ENCODE data around the gene KCNK6. TPM values are rescaled to one million over a fixed set of nuclear protein-coding genes. Genes with fewer than 3 reads are reported as not detected.

The KCNK6 gene
- total and polyA plus RNA-seq, 4 donors: 3.0 to 10.8 (median 8.5) TPM

DNA sequence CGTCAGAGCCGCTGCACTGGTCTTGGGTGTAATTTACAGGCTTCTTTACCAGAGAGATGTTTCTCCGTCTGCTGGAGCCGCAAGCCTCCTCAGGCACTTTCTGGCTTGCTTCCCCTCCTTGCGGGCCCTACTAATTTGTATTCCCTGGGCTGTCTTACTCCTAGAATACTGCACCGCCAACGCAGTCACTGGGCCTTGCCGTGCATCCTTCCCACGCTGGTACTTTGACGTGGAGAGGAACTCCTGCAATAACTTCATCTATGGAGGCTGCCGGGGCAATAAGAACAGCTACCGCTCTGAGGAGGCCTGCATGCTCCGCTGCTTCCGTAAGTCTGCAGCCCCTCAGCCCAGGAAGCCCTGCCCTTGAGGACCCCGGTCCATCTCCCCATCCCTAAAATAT, 29.7 kb upstream of the KCNK6 start:
- TF ChIP-seq, protein P1, sequence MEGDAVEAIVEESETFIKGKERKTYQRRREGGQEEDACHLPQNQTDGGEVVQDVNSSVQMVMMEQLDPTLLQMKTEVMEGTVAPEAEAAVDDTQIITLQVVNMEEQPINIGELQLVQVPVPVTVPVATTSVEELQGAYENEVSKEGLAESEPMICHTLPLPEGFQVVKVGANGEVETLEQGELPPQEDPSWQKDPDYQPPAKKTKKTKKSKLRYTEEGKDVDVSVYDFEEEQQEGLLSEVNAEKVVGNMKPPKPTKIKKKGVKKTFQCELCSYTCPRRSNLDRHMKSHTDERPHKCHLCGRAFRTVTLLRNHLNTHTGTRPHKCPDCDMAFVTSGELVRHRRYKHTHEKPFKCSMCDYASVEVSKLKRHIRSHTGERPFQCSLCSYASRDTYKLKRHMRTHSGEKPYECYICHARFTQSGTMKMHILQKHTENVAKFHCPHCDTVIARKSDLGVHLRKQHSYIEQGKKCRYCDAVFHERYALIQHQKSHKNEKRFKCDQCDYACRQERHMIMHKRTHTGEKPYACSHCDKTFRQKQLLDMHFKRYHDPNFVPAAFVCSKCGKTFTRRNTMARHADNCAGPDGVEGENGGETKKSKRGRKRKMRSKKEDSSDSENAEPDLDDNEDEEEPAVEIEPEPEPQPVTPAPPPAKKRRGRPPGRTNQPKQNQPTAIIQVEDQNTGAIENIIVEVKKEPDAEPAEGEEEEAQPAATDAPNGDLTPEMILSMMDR (IDR thresholded peaks at IDR 0.05; ENCODE audit: control extremely low read depth, extremely low read depth): no peak
- peaks cover 0 to 42% (median 11%) of the 10 kb centered on the region in 5 donors for H3K4me1 ChIP-seq (ENCODE audit: control insufficient read depth in 5 of 5, insufficient read depth in 5 of 5, low read length in 5 of 5)
- no peak overlapping the region for H3K4me3 ChIP-seq
- WGBS, 2 donors: 96 to 97% methylated on average over 15 of the region's 15 CpGs
- no peaks in the 10 kb centered on the region for H3K9me3 ChIP-seq (ENCODE audit: control insufficient read depth in 4 of 4, insufficient read depth in 3 of 4, low read length in 3 of 4)
- H3K27me3 ChIP-seq (ENCODE audit: control insufficient read depth in 3 of 3, insufficient read depth in 3 of 3, low read length in 2 of 3): no peaks in the 10 kb centered on the region
- no peak overlapping the region for H3K9ac ChIP-seq (ENCODE audit: insufficient read depth in 1 of 2, low read length in 2 of 2)
- peaks cover 0 to 17% (median 0%) of the 10 kb centered on the region in 4 donors for H3K36me3 ChIP-seq (ENCODE audit: control insufficient read depth in 4 of 4, insufficient read depth in 4 of 4, low read length in 4 of 4)
- peak overlapping the region in 1 of 2 donors; percentile 65 for H3K27ac ChIP-seq (ENCODE audit: low read depth in 1 of 2, low read length in 1 of 2)
- no peak for DNase-seq
- no peak for ATAC-seq (ENCODE audit: insufficient read depth, low FRiP score)

DNA sequence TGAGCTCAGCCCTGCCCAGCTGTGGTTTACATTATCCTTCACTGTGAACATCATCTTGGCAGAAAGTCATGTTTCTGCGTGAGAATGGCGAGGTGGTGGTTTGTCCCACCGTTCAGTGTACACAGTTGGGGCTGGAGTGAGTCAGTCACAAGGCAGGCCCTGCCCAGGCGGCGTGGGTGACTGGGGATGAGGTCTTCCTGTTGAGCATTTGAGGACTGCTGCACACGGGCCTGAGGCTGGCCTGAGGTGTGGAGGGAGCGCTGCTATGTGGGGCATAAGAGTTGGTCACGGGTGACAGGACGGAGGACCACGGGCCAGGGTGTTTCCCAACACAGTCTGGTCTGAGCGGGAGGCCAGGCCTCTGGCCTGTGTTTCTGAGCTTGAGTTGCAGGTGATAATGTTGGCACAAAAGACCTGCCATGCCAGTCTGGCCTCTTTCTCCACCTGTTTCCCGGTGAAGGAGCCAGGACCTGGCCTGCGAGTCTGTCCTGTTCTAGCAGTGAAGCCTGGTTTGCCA, 29.0 kb upstream of the KCNK6 start:
- peaks cover 0 to 17% (median 0%) of the 10 kb centered on the region in 4 donors for H3K36me3 ChIP-seq (ENCODE audit: control insufficient read depth in 4 of 4, insufficient read depth in 4 of 4, low read length in 4 of 4)
- no peaks in the 10 kb centered on the region for H3K9me3 ChIP-seq (ENCODE audit: control insufficient read depth in 4 of 4, insufficient read depth in 3 of 4, low read length in 3 of 4)
- 54 to 76% methylated on average over 13 of the region's 13 CpGs for WGBS, 2 donors
- peak overlapping the region in 1 of 2 donors; percentile 65 for H3K27ac ChIP-seq (ENCODE audit: low read depth in 1 of 2, low read length in 1 of 2)
- TF ChIP-seq, protein P1 (IDR thresholded peaks at IDR 0.05; ENCODE audit: control extremely low read depth, extremely low read depth): no peak
- DNase-seq: peak; percentile 57 to 76 (median 59)
- peak; percentile 30 for ATAC-seq (ENCODE audit: insufficient read depth, low FRiP score)
- H3K9ac ChIP-seq (ENCODE audit: insufficient read depth in 1 of 2, low read length in 2 of 2): peak overlapping the region; percentile 46 to 61
- H3K27me3 ChIP-seq (ENCODE audit: control insufficient read depth in 3 of 3, insufficient read depth in 3 of 3, low read length in 2 of 3): no peaks in the 10 kb centered on the region
- H3K4me3 ChIP-seq: no peak overlapping the region
- H3K4me1 ChIP-seq (ENCODE audit: control insufficient read depth in 5 of 5, insufficient read depth in 5 of 5, low read length in 5 of 5): peaks cover 0 to 40% (median 11%) of the 10 kb centered on the region in 5 donors

GRCh38 chr19:38291855-38292254, 27.8 kb upstream of the KCNK6 start:
- H3K9me3 ChIP-seq (ENCODE audit: control insufficient read depth in 4 of 4, insufficient read depth in 3 of 4, low read length in 3 of 4): no peaks in the 10 kb centered on the region
- WGBS, 2 donors: 85 to 94% methylated on average over 15 of the region's 15 CpGs
- H3K36me3 ChIP-seq (ENCODE audit: control insufficient read depth in 4 of 4, insufficient read depth in 4 of 4, low read length in 4 of 4): peaks cover 0 to 13% (median 0%) of the 10 kb centered on the region in 4 donors
- H3K27me3 ChIP-seq (ENCODE audit: control insufficient read depth in 3 of 3, insufficient read depth in 3 of 3, low read length in 2 of 3): no peaks in the 10 kb centered on the region
- no peak overlapping the region for H3K9ac ChIP-seq (ENCODE audit: insufficient read depth in 1 of 2, low read length in 2 of 2)
- TF ChIP-seq, protein P1 (IDR thresholded peaks at IDR 0.05; ENCODE audit: control extremely low read depth, extremely low read depth): no peak
- no peak overlapping the region for H3K4me3 ChIP-seq
- ATAC-seq (ENCODE audit: insufficient read depth, low FRiP score) (no peak), DNase-seq (no peak)
- no peak overlapping the region for H3K27ac ChIP-seq (ENCODE audit: low read depth in 1 of 2, low read length in 1 of 2)
- peaks cover 0 to 40% (median 11%) of the 10 kb centered on the region in 5 donors for H3K4me1 ChIP-seq (ENCODE audit: control insufficient read depth in 5 of 5, insufficient read depth in 5 of 5, low read length in 5 of 5)

DNA sequence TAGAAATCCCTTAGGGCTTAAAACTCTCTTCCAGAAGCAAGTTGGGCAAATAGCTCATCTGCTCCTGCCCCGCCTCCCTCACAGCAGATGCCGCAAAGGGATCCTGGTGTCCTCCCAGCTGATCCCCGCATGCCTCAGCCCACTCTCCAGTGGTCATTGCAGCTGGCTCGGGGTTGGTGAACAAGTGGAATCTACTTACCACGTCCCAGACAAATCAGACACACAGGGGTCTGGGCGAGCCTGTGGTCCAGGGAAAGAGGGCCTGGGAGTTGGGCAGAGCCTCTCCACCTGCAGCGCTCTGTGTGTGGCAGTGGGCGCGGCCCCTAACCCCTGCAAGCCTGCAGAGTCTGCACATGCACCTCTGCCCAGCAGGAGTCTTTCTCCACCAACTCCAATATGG, 26.4 kb upstream of the KCNK6 start:
- H3K9me3 ChIP-seq (ENCODE audit: control insufficient read depth in 4 of 4, insufficient read depth in 3 of 4, low read length in 3 of 4): no peaks in the 10 kb centered on the region
- DNase-seq: no peak

More for the DNA sequence above, 26.4 kb upstream of the KCNK6 start:
- no peak overlapping the region for H3K9ac ChIP-seq (ENCODE audit: insufficient read depth in 1 of 2, low read length in 2 of 2)
- TF ChIP-seq, protein P1 (IDR thresholded peaks at IDR 0.05; ENCODE audit: control extremely low read depth, extremely low read depth): no peak
- H3K27me3 ChIP-seq (ENCODE audit: control insufficient read depth in 3 of 3, insufficient read depth in 3 of 3, low read length in 2 of 3): no peaks in the 10 kb centered on the region
- 96 to 97% methylated on average over 9 of the region's 9 CpGs for WGBS, 2 donors
- ATAC-seq (ENCODE audit: insufficient read depth, low FRiP score): no peak
- peaks cover 0 to 35% (median 11%) of the 10 kb centered on the region in 5 donors for H3K4me1 ChIP-seq (ENCODE audit: control insufficient read depth in 5 of 5, insufficient read depth in 5 of 5, low read length in 5 of 5)
- no peak overlapping the region for H3K4me3 ChIP-seq
- H3K36me3 ChIP-seq (ENCODE audit: control insufficient read depth in 4 of 4, insufficient read depth in 4 of 4, low read length in 4 of 4): peaks cover 0 to 11% (median 0%) of the 10 kb centered on the region in 4 donors
- no peak overlapping the region for H3K27ac ChIP-seq (ENCODE audit: low read depth in 1 of 2, low read length in 1 of 2)

Data from lung (tissue), 12 donors.